GM23248 (cell line): ENCODE data around the gene PIP5K1B.

Source experiments
- EZH2 ChIP-seq: fragments of 200-600 bp; sonication (generic); IDR thresholded peaks from 2 replicates; pipeline ENCODE4 v1.6.1; 2018; ENCODE audit warnings: antibody characterized with exemption, mild to moderate bottlenecking; ENCODE audit not compliant: insufficient read depth, poor library complexity, severe bottlenecking
- EZH2phosphoT487 ChIP-seq: fragments of 200-600 bp; sonication (generic); IDR thresholded peaks from 2 replicates; pipeline ENCODE4 v1.6.1; 2018; ENCODE audit warnings: antibody characterized with exemption, moderate library complexity, mild to moderate bottlenecking, low read depth; ENCODE audit not compliant: insufficient read depth

DNA sequence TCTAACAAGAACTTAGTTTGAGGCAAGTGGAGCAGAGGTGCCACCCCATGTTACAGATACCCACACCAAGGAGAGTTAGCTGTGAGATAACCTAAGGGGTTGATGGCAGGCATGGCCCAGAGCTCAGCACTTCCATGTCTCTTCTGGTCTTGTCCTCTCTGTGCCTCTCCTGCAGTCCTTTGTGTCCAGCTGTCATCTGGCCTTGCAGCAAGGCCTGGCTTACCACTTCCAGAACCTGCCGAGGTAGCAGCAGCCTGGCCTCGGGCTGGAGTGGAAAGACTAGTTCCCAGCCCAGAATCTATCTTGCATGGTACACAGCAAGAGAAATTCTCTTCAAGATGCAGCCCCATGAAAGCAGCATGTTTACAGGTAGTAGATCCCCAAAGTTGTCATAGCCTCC, 41.5 kb downstream of the PIP5K1B start:
- no peak for TF ChIP-seq EZH2phosphoT487
- no peak for TF ChIP-seq EZH2
